Measurements from ENCODE around the gene COL26A1. TPM values are rescaled to one million over a fixed set of nuclear protein-coding genes. Genes with fewer than 3 reads are reported as not detected.

COL26A1 gene
- total RNA-seq, 2 donors from 2014 or later = 0.14 TPM; not detected in 1

DNA sequence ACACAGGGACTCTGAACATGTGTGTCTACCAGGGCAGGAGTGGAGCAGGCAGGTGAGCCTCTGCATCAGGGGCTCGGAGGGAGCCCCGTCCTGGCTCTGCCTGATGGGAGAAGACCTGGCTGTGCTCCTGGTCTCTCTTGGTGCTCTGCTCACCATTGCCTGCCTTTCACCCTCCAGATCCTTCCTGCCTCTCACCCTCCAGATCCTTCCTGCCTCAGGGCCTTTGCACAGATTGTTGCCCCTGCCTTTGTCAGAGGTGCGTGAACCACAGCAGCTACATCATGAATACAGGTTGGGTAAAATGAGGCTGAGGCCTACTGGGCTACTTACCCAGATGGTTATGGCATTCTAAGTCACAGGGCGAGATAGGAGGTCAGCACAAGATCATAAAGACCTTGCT, 16.6 kb downstream of the COL26A1 start:
- H3K9me3 ChIP-seq = no peaks in the 10 kb centered on the region
- no peak for DNase-seq (ENCODE audit: low spot score)
- no peak overlapping the region for H3K4me3 ChIP-seq
- H3K36me3 ChIP-seq = no peaks in the 10 kb centered on the region
- no peak overlapping the region for H3K27ac ChIP-seq
- H3K4me1 ChIP-seq (ENCODE audit: control insufficient read depth in 1 of 2, low read depth in 2 of 2) = peaks cover 0 to 10% of the 10 kb centered on the region in 2 donors
- no peaks in the 10 kb centered on the region for H3K27me3 ChIP-seq (replicated peaks; ENCODE audit: insufficient read depth)
- ATAC-seq (ENCODE audit: insufficient number of reproducible peaks, low FRiP score, low read depth) = no peak
- TF ChIP-seq, protein P1, sequence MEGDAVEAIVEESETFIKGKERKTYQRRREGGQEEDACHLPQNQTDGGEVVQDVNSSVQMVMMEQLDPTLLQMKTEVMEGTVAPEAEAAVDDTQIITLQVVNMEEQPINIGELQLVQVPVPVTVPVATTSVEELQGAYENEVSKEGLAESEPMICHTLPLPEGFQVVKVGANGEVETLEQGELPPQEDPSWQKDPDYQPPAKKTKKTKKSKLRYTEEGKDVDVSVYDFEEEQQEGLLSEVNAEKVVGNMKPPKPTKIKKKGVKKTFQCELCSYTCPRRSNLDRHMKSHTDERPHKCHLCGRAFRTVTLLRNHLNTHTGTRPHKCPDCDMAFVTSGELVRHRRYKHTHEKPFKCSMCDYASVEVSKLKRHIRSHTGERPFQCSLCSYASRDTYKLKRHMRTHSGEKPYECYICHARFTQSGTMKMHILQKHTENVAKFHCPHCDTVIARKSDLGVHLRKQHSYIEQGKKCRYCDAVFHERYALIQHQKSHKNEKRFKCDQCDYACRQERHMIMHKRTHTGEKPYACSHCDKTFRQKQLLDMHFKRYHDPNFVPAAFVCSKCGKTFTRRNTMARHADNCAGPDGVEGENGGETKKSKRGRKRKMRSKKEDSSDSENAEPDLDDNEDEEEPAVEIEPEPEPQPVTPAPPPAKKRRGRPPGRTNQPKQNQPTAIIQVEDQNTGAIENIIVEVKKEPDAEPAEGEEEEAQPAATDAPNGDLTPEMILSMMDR (IDR thresholded peaks at IDR 0.05) = no peak

DNA sequence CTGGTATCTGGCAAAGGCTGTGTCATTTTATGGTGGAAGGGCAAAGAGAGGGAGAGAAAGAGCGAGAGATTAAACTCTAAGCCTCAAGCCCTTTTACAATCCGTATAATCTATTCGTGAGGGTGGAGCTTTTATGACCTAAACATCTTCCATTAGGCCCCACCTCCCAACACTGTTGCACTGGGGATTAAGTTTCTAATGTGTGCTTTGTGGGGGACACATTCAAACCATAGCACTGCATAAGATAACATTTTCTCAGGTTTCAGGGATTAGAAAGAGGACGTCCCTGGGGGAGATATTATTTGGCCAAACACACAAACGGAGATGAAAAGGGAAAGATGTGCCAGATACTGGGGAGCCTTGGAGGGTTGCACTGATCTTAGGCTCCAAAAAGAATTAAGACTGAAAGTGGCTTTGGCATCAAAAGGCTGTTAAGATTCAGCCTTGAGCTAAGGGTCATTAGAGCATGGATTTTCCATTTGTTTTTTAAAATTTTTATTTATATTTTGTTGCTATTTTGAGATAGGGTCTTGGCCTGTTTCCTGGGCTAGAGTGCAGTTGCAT, 19.0 kb downstream of the COL26A1 start:
- no peaks in the 10 kb centered on the region for H3K36me3 ChIP-seq
- H3K9me3 ChIP-seq = no peaks in the 10 kb centered on the region
- H3K4me1 ChIP-seq (ENCODE audit: control insufficient read depth in 1 of 2, low read depth in 2 of 2) = peaks cover 0 to 10% of the 10 kb centered on the region in 2 donors
- no peak overlapping the region for H3K4me3 ChIP-seq
- H3K27ac ChIP-seq = no peak overlapping the region
- H3K27me3 ChIP-seq (replicated peaks; ENCODE audit: insufficient read depth) = no peaks in the 10 kb centered on the region
- TF ChIP-seq, protein P1 (IDR thresholded peaks at IDR 0.05) = no peak
- no peak for DNase-seq (ENCODE audit: low spot score)
- no peak for ATAC-seq (ENCODE audit: insufficient number of reproducible peaks, low FRiP score, low read depth)

DNA sequence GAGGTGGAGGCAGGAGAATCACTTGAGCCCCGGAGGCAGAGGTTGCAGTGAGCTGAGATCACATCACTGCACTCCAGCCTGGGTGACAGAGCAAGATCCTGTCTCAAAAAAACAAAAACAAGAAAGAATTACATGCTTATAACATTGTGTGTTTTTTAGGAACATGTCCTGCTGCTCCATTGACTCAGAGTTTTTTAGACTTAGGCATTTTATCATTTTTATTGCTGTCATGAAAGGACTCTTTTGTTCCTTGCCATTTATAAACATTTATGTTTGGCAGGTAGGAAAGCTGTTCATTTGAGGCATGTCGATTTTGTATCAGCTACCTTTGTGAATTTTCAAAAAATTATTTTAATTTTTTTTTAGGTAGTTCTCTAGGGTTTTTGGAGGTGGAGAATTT, 20.3 kb downstream of the COL26A1 start:
- H3K27me3 ChIP-seq (replicated peaks; ENCODE audit: insufficient read depth) = no peaks in the 10 kb centered on the region
- no peak overlapping the region for H3K27ac ChIP-seq
- no peaks in the 10 kb centered on the region for H3K36me3 ChIP-seq
- no peaks in the 10 kb centered on the region for H3K9me3 ChIP-seq
- no peak for DNase-seq (ENCODE audit: low spot score)
- ATAC-seq (ENCODE audit: insufficient number of reproducible peaks, low FRiP score, low read depth) = no peak
- H3K4me1 ChIP-seq (ENCODE audit: control insufficient read depth in 1 of 2, low read depth in 2 of 2) = peaks cover 0 to 10% of the 10 kb centered on the region in 2 donors
- H3K4me3 ChIP-seq = no peak overlapping the region
- TF ChIP-seq, protein P1 (IDR thresholded peaks at IDR 0.05) = no peak

DNA sequence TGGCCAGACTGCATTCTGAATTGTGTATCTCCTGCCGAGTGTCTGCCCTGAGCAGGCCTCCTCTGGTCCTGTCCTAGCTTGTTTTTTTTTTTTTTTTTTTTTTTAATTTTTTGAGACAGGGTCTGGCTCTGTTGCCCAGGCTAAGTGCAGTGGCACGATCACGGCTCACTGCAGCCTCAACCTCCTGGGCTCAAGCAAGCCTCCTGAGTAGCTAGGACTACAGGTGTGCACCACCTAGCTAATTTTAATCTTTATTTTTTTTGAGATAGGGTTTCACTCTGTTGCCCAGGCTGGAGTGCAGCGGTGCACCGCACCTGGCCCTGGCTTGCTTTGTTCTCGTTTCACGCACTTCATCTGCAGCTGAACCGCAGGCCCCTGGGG, 23.5 kb downstream of the COL26A1 start:
- H3K36me3 ChIP-seq = no peaks in the 10 kb centered on the region
- DNase-seq (ENCODE audit: low spot score) (no peak), ATAC-seq (ENCODE audit: insufficient number of reproducible peaks, low FRiP score, low read depth) (no peak)
- no peaks in the 10 kb centered on the region for H3K27me3 ChIP-seq (replicated peaks; ENCODE audit: insufficient read depth)
- no peaks in the 10 kb centered on the region for H3K9me3 ChIP-seq
- TF ChIP-seq, protein P1 (IDR thresholded peaks at IDR 0.05) = no peak
- no peak overlapping the region for H3K27ac ChIP-seq
- no peaks in the 10 kb centered on the region for H3K4me1 ChIP-seq (ENCODE audit: control insufficient read depth in 1 of 2, low read depth in 2 of 2)
- H3K4me3 ChIP-seq = no peak overlapping the region

DNA sequence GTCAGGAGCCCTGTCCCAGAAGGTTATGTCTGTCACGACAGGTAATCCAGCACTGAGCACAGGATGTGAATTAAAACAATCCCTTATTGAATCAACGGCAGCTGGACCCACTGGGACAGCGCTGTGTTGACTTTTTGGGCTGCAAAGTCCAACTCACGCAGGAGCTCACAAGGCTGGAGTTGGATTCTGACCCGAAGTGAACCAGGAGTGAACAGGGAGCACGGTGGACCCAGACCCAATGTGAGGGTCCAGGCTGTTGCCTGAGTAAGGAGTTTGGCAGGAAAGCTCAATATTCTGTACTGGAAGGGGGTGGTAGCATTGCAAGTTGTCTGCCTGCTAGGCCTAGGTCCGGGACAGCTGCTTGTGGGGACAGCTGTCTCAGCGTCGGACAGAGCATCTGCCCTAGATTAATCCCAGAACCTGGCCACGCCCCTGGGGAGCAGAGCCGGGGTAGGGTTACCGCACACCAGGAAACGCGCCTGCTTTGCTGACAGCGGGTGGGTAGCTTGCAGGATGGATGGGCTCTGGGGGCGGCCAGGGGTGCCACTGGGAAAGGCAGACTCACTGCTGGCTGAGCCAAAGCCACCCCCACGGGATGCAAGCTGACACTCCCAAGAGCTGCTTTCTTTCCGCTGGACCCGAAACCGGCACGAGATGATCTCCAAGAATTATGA, 24.0 kb downstream of the COL26A1 start:
- Histone ChIP-seq H3K27me3 (replicated peaks; ENCODE audit: insufficient read depth) (no peaks in the 10 kb centered on the region), H3K4me3 (no peak overlapping the region), H3K36me3 (no peaks in the 10 kb centered on the region), H3K9me3 (no peaks in the 10 kb centered on the region), H3K4me1 (ENCODE audit: control insufficient read depth in 1 of 2, low read depth in 2 of 2) (no peaks in the 10 kb centered on the region), H3K27ac (no peak overlapping the region)
- ATAC-seq (ENCODE audit: insufficient number of reproducible peaks, low FRiP score, low read depth) (no peak), DNase-seq (ENCODE audit: low spot score) (no peak)
- TF ChIP-seq, protein P1 (IDR thresholded peaks at IDR 0.05) = no peak
